Activated T-helper 2 cell treated with anti-CD3 and anti-CD28 coated beads, Interferon-gamma antibody, Interleukin-2, Interleukin-4, amounts not matched to agents 10 μg/mL and 5 μg/mL and 100 μg/mL, durations not matched to agents 14 hours and 24 hours and 36 hours (primary cell): ENCODE measurements around the gene RYK. TPM values are rescaled to one million over a fixed set of nuclear protein-coding genes. Genes with fewer than 3 reads are reported as not detected.
A peak's percentile ranks its signal among the peaks of the same experiment; 100 is the strongest.

Source experiments
- DNase-seq: peaks from one replicate; pipeline ENCODE4 v3.0.0; 2021; ENCODE audit warnings: low spot score
- H3K27ac Mint-ChIP-seq: one replicate; pipeline ENCODE4 v1.8.0; 2021; ENCODE audit warnings: mixed read lengths
- H3K27me3 Mint-ChIP-seq: one replicate; pipeline ENCODE4 v1.8.0; 2021; ENCODE audit warnings: low read depth, mixed read lengths
- H3K36me3 Mint-ChIP-seq: one replicate; pipeline ENCODE4 v1.8.0; 2021; ENCODE audit warnings: low read depth, mixed read lengths
- H3K4me1 Mint-ChIP-seq: one replicate; pipeline ENCODE4 v1.8.0; 2021; ENCODE audit warnings: low read depth, mixed read lengths
- H3K4me3 Mint-ChIP-seq: one replicate; pipeline ENCODE4 v1.8.0; 2021; ENCODE audit warnings: low read depth, mild to moderate bottlenecking, moderate library complexity, mixed read lengths
- H3K9me3 Mint-ChIP-seq: one replicate; pipeline ENCODE4 v1.8.0; 2021; ENCODE audit warnings: mixed read lengths
- intact Hi-C: fragments of 100-400 bp; cut with micrococcal nuclease; formaldehyde crosslinking; loops from one replicate; pipeline ENCODE4 v1.15.1; 2023
- total RNA-seq: library from RNA; stranded (reverse); gene quantifications from 2 replicates; pipeline ENCODE4 v1.2.3, GENCODE V29; 2022

Gene RYK
- total RNA-seq, 1 donor from 2014 or later = 15.8 TPM

DNA sequence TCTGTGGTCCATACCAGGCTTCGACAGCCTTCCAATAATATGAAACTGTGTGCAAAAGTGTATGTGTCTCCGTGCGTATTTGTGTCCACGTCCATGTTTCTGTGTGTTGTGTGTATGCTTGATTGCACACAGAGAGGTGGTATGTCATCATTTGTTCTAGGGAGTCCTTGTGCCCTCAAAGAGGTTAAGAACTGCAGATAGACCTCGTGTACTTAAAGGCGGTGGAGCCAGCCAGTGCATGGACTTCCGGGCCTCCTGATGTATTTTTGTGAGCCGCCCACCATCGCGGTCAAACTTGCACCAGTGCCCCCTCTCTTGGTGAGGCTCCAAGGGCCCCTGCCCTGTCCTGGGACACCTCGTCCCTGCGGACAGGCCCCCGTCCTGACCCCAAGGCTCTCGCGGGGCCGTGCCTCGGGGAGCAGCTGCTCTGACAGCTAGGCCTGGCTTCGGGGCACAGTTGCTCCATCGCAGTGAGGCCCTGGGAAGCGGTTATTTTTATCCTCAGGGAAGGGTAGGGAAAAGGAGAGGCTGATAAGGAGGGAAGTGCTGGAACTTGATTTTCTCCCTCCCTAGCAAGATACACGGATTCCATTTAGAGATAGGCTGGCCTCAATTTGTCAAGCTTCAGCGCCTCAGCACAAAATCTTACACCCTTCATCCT, 1.2 kb upstream of the RYK start:
- intact Hi-C loops = loop anchor here (2.0 to 5.0 kb wide), 5 partner anchors 13 to 679 kb away; partner anchors contain the start of genes ANAPC13, CDV3 and CEP63
- H3K27me3 Mint-ChIP-seq = peaks cover 50% of the 10 kb centered on the region
- H3K27ac Mint-ChIP-seq = no peak overlapping the region

DNA sequence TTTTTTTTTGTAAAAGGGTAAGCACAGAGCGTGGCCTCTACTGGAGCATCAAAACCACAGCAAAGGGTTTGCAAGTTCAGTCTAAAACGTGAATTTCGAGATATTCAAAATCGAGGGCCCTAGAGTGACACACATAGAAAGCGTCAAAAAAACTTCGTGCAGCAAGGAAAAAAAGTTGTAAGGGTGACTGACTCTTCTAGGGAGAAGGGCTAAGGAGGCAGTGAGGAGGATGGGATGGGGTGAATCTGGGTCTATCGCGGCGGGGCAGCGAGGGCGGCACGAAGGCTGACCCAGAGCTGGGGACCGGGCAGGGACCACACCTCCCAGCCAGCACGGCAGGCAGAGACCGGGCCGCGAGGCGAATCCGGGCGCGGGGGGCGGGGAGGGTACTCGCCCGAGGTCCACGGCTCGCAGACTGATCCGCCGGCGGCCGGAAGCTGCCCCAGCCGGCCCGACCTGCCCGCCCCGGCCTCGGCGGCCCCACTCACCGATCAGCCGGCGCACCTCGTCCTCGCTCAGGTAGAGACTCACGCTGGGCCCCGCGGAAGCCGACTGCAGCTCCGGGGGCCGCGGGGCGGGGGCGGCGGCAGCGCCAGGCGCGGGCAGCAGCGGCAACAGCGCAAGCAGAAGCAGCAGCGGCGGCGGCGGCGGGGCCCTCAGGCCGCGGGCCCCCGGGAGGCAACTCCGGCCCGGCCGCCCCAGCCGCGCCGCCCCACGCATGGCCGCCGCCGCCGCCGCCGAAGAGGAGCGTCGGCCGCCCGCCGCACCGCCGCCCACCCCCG, 533 bp downstream of the RYK start:
- DNase-seq = peak; percentile 20
- H3K27me3 Mint-ChIP-seq = peaks cover 41% of the 10 kb centered on the region
- H3K27ac Mint-ChIP-seq = peak overlapping the region; percentile 77
- peaks cover 4% of the 10 kb centered on the region for H3K9me3 Mint-ChIP-seq
- intact Hi-C loops = loop anchor here (2.0 to 5.0 kb wide), 4 partner anchors 17 to 677 kb away; partner anchors contain the start of genes ANAPC13, CDV3 and CEP63
- peaks cover 2% of the 10 kb centered on the region for H3K36me3 Mint-ChIP-seq
- peak overlapping the region; percentile 83 for H3K4me3 Mint-ChIP-seq
- peaks cover 39% of the 10 kb centered on the region for H3K4me1 Mint-ChIP-seq

More for the DNA sequence above, 1.2 kb upstream of the RYK start:
- H3K4me3 Mint-ChIP-seq = peak overlapping the region; percentile 79
- no peak for DNase-seq
- H3K9me3 Mint-ChIP-seq = peaks cover 3% of the 10 kb centered on the region
- H3K4me1 Mint-ChIP-seq = peaks cover 45% of the 10 kb centered on the region
- no peaks in the 10 kb centered on the region for H3K36me3 Mint-ChIP-seq

- Mint-ChIP-seq H3K27me3 (peaks cover 39% of the 10 kb centered on the region), H3K4me1 (peaks cover 37% of the 10 kb centered on the region), H3K36me3 (peaks cover 3% of the 10 kb centered on the region)
Measured at GRCh38 chr3:134249296-134249841, 1.3 kb downstream of the RYK start.

GRCh38 chr3:134244921-134245320, 5.7 kb downstream of the RYK start:
- Mint-ChIP-seq H3K36me3 (peaks cover 3% of the 10 kb centered on the region), H3K27me3 (peaks cover 36% of the 10 kb centered on the region), H3K4me3 (no peak overlapping the region), H3K9me3 (peaks cover 4% of the 10 kb centered on the region), H3K27ac (no peak overlapping the region), H3K4me1 (peaks cover 31% of the 10 kb centered on the region)
- DNase-seq = no peak
- intact Hi-C loops = no loop called here

More at GRCh38 chr3:134249296-134249841, 1.3 kb downstream of the RYK start:
- DNase-seq = no peak
- Mint-ChIP-seq H3K9me3 (peaks cover 4% of the 10 kb centered on the region), H3K4me3 (peak overlapping the region; percentile 83), H3K27ac (no peak overlapping the region)
- intact Hi-C loops = no loop called here

DNA sequence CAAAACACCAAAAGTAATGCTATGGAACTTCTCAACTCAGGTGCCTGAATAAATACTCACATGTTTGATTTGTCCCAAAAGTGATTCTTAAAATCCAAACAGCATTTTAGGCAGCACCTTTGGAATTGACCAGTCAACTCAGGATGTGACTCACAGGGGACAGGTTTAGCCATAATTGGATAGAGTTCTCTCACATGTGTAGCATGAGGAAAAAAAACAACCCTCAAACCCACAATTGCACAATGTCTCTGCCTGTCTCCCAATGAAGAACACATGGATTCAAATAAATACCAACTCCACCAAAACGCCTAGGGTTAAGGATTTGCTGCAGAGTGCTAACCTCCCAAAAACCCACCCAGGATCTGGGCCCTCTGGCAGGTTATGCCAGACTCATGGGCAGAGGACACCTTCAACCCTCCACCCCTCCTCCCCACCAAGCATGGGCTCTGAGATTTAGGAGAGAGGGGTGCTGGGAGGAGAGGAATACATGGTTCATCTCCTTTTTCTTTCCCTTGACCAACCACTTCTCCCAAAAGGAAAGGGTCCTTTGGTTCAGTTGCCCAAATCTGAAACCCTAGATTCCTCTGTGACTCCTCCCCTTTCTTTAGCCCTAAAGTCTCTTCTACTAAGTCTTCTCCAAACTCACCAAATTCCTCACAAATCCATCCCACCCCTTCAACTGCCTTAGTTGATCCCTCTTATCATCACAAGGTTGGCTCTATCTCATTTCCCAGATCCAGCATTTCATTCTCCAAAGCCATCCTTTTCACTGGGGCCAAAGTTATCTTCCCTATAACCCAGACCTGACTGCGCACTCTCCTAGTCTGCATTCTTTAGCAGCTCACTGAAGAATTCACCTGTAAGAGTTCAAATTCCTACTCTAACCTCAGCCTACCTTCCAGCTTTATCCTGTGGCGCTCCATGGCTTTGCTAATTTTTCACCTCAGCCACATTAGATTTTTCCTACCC, 7.7 kb downstream of the RYK start:
- DNase-seq = no peak
- H3K27ac Mint-ChIP-seq = no peak overlapping the region
- peaks cover 4% of the 10 kb centered on the region for H3K9me3 Mint-ChIP-seq
- H3K36me3 Mint-ChIP-seq = peaks cover 3% of the 10 kb centered on the region
- H3K4me3 Mint-ChIP-seq = no peak overlapping the region
- intact Hi-C loops = no loop called here
- H3K27me3 Mint-ChIP-seq = peaks cover 20% of the 10 kb centered on the region
- H3K4me1 Mint-ChIP-seq = peaks cover 34% of the 10 kb centered on the region

GRCh38 chr3:134239538-134239937, 11.1 kb downstream of the RYK start:
- Mint-ChIP-seq H3K36me3 (no peaks in the 10 kb centered on the region), H3K27me3 (peaks cover 13% of the 10 kb centered on the region), H3K4me3 (no peak overlapping the region), H3K9me3 (no peaks in the 10 kb centered on the region), H3K4me1 (peaks cover 46% of the 10 kb centered on the region), H3K27ac (peak overlapping the region; percentile 55)
- intact Hi-C loops = loop anchor here (1.0 to 5.0 kb wide), 4 partner anchors 13 to 55 kb away; no protein-coding TSS in a partner anchor
- DNase-seq = no peak

DNA sequence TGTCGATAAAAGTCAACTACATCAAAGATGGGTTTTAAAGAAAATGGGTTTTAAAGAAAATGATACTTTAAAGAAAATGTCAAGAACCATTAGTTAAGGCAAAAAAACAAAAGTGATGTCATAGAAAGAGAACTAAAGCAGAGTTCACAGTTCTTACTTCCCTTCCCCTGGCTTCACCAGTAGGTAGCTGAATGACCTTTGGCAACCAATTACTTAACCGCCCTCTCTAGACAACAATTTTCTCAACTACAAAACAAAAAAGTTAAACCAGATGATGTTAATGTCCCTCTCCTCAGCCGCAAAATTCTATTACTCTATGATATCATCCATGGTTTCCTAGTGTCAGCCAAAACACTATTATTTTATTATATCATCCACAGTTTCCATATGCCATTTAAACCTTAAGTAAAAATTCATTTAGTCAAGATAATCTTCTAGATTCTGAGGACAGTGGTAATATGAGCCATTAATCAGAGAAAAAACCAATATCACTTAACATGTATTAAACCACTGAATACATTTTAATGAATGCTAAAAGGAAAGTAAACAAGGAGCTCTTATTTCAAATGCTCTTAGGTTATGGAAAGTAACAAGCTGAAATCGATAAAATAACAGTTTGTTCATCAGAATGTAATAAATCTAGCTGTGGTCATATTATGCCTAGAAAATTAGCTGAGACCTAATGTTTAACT, 13.1 kb downstream of the RYK start:
- no peak for DNase-seq
- Mint-ChIP-seq H3K4me3 (no peak overlapping the region), H3K9me3 (no peaks in the 10 kb centered on the region), H3K36me3 (no peaks in the 10 kb centered on the region), H3K27ac (no peak overlapping the region), H3K4me1 (peaks cover 39% of the 10 kb centered on the region), H3K27me3 (peaks cover 9% of the 10 kb centered on the region)
- intact Hi-C loops = loop anchor here (2.0 to 5.0 kb wide), 3 partner anchors 13 to 40 kb away; no protein-coding TSS in a partner anchor

DNA sequence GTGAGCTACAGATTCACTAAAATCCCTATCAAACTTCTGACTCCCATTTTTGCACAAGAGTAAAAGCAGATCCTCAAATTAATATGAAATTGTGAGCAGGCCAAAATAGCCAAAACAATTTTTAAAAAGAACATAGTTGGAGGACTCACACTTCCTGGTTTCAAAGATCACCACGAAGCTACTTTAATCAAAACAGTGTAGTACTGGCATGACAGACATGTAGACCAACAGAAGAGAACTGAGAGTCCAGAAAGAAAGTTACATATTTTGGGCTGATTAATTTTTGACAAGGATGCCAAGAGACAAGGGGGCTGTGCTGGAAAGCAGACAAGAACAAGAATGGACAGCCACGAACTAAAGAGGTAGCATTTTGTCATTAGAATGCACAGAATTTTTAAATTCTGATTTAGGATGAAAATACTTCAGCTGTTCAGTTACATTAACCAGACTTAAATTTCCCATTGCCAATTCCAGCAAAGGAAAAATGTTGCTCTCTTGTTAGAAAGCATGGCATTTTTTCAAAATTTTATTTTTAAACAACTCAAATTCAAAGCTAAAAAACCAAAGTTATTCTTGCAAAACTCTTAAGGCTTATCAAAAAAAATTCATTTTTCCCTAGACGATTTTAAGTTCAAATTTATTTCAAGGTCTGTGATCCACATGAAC, 14.0 kb downstream of the RYK start:
- no peak overlapping the region for H3K4me3 Mint-ChIP-seq

DNA sequence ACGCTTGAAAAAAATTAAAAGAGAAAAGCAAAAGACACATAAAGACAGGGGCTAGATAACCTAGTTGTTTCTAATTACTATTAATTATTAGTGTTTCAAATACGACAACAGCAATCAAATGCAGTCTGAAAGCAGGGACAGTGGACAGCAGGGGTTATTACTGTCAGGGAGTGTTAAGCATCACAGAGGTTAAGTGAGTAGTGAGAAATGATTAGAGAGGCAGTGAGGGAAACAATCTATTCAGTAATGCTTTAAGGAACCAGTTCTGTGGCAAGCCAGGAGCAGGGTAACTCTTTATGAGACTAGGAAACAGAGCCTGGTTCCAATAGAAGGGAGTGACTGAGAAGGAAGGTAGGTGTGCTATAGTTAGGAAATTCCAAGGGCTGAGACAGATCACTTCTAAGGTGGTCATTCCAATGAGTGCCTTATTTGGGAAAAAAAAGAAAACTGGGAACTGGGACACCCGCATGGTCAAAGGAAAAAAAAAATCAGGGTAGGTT, 15.0 kb downstream of the RYK start:
- DNase-seq = no peak
- intact Hi-C loops = loop anchor here (5.0 kb wide), 1 partner anchor 38 kb away; no protein-coding TSS in a partner anchor
- peaks cover 46% of the 10 kb centered on the region for H3K4me1 Mint-ChIP-seq
- peaks cover 9% of the 10 kb centered on the region for H3K27me3 Mint-ChIP-seq
- H3K4me3 Mint-ChIP-seq = no peak overlapping the region
- no peaks in the 10 kb centered on the region for H3K9me3 Mint-ChIP-seq
- no peaks in the 10 kb centered on the region for H3K36me3 Mint-ChIP-seq
- H3K27ac Mint-ChIP-seq = no peak overlapping the region

More for the DNA sequence above, 14.0 kb downstream of the RYK start:
- no peak for DNase-seq
- Mint-ChIP-seq H3K27me3 (peaks cover 9% of the 10 kb centered on the region), H3K36me3 (no peaks in the 10 kb centered on the region), H3K27ac (no peak overlapping the region), H3K4me1 (peaks cover 46% of the 10 kb centered on the region), H3K9me3 (no peaks in the 10 kb centered on the region)
- intact Hi-C loops = loop anchor here (5.0 kb wide), 1 partner anchor 39 kb away; no protein-coding TSS in a partner anchor

- peaks cover 31% of the 10 kb centered on the region for H3K4me1 Mint-ChIP-seq
- DNase-seq = no peak
- H3K9me3 Mint-ChIP-seq = no peaks in the 10 kb centered on the region
- no peaks in the 10 kb centered on the region for H3K36me3 Mint-ChIP-seq
- H3K27ac Mint-ChIP-seq = no peak overlapping the region
- peaks cover 10% of the 10 kb centered on the region for H3K27me3 Mint-ChIP-seq
- intact Hi-C loops = loop anchor here (2.0 kb wide), 1 partner anchor 18 kb away; the partner anchor contains the start of gene RYK
- no peak overlapping the region for H3K4me3 Mint-ChIP-seq
Measured at GRCh38 chr3:134232951-134233350, 17.7 kb downstream of the RYK start.

- DNase-seq = no peak
- H3K27me3 Mint-ChIP-seq = peaks cover 5% of the 10 kb centered on the region
- peak overlapping the region; percentile 10 for H3K27ac Mint-ChIP-seq
- H3K4me1 Mint-ChIP-seq = peaks cover 25% of the 10 kb centered on the region
- no peak overlapping the region for H3K4me3 Mint-ChIP-seq
- no peaks in the 10 kb centered on the region for H3K9me3 Mint-ChIP-seq
- H3K36me3 Mint-ChIP-seq = no peaks in the 10 kb centered on the region
- intact Hi-C loops = loop anchor here (2.0 kb wide), 1 partner anchor 19 kb away; the partner anchor contains the start of gene RYK
Measured at GRCh38 chr3:134232151-134232550, 18.5 kb downstream of the RYK start.
